CD4-positive, alpha-beta T cell treated with Interleukin-17A for 4 hours (primary cell): ENCODE results near the gene TIMM50.
"Not testable (repeated sequence)": the region's sequence is repeated elsewhere in the genome, so short reads cannot be mapped to it uniquely, and the experiment has no call there.

Experiments used
- DNase-seq: peaks from one replicate; pipeline ENCODE4 v3.0.0-alpha.2; 2020; ENCODE audit warnings: mixed read lengths

Gene TIMM50

GRCh38 chr19:39470724-39471339 is 9.8 kb upstream of the TIMM50 start:
- DNase-seq: no peak

GRCh38 chr19:39471756-39472536 is 8.7 kb upstream of the TIMM50 start:
- DNase-seq: no peak

GRCh38 chr19:39472746-39473442 is 7.7 kb upstream of the TIMM50 start:
- no peak for DNase-seq

- DNase-seq: no peak
These were observed 7.1 kb upstream of the TIMM50 start for GRCh38 chr19:39473443-39473960.

GRCh38 chr19:39474139-39474620 is 6.5 kb upstream of the TIMM50 start:
- peak; percentile 84 for DNase-seq

GRCh38 chr19:39475748-39476147 is 4.9 kb upstream of the TIMM50 start:
- DNase-seq: no peak

- DNase-seq: not testable (repeated sequence)
These were observed 1.3 kb upstream of the TIMM50 start for GRCh38 chr19:39479319-39479801.

- DNase-seq: no peak
These were observed 722 bp upstream of the TIMM50 start for GRCh38 chr19:39479916-39480315.

GRCh38 chr19:39481229-39481545 is 549 bp downstream of the TIMM50 start:
- no peak for DNase-seq

- DNase-seq: no peak
These were observed 1.0 kb downstream of the TIMM50 start for GRCh38 chr19:39481676-39482075.

- no peak for DNase-seq
These were observed 2.5 kb downstream of the TIMM50 start for GRCh38 chr19:39483141-39483540.

- DNase-seq: no peak
These were observed 9.1 kb downstream of the TIMM50 start for GRCh38 chr19:39489756-39490155.

GRCh38 chr19:39492225-39492624 is 11.6 kb downstream of the TIMM50 start:
- no peak for DNase-seq

- no peak for DNase-seq
These were observed 12.2 kb downstream of the TIMM50 start for GRCh38 chr19:39492788-39493187.

GRCh38 chr19:39494661-39495060 is 14.0 kb downstream of the TIMM50 start:
- DNase-seq: no peak

- DNase-seq: no peak
These were observed 15.4 kb downstream of the TIMM50 start for GRCh38 chr19:39496063-39496462.

GRCh38 chr19:39497701-39497995 is 17.0 kb downstream of the TIMM50 start:
- DNase-seq: no peak

- peak; percentile 47 for DNase-seq
These were observed 17.6 kb downstream of the TIMM50 start for GRCh38 chr19:39497996-39498797.

- DNase-seq: no peak
These were observed 18.4 kb downstream of the TIMM50 start, which contains the start of gene DLL3 for GRCh38 chr19:39498798-39499642. Gene DLL3 (plus strand): TSS chr19:39498947. CDS start chr19:39498975, 28 bp downstream.

GRCh38 chr19:39499932-39500331 is 19.3 kb downstream of the TIMM50 start:
- no peak for DNase-seq

- no peak for DNase-seq
These were observed 19.9 kb downstream of the TIMM50 start for GRCh38 chr19:39500543-39500942.

GRCh38 chr19:39501340-39501739 is 20.7 kb downstream of the TIMM50 start:
- no peak for DNase-seq
